CD4-positive, alpha-beta T cell (primary cell): ENCODE data around the gene APIP. TPM values are rescaled to one million over a fixed set of nuclear protein-coding genes. Genes with fewer than 3 reads are reported as not detected.

Experiments used
- ATAC-seq: fragments of 200-7000 bp; cut with Tn5 transposase; one replicate; pipeline ENCODE4 v1.10.0; 2022; ENCODE audit warnings: mild to moderate bottlenecking; ENCODE audit not compliant: poor library complexity
- CTCF ChIA-PET: fragments of 350-600 bp; sonication (Branson Sonifier 250); formaldehyde crosslinking; loops from one replicate; lab custom pipeline; 2021; ENCODE audit warnings: antibody characterized with exemption, inconsistent platforms; lab: Charles Lee
- POLR2A ChIA-PET: fragments of 350-600 bp; sonication (Branson Sonifier 250); formaldehyde crosslinking; loops from one replicate; lab custom pipeline; 2021; ENCODE audit warnings: antibody characterized with exemption, inconsistent platforms; lab: Charles Lee
- DNase-seq, 14 experiments: peaks; one replicate each; pipeline ENCODE4 v3.0.0-alpha.2; 2013 to 2020; ENCODE audit warnings: mixed read lengths in 2 of 14
- H3K27ac ChIP-seq, 2 donors: one replicate each; pipeline versions ENCODE4 v1.5.1 to v1.7.0; 2013; ENCODE audit warnings: low read length in 2 of 2, low read depth in 1 of 2, mild to moderate bottlenecking in 1 of 2
- H3K27me3 ChIP-seq, 2 experiments: 1 replicate in 1 of 2; 2 replicates in 1 of 2; pipeline versions ENCODE4 v1.6.1 to v1.7.0; 2013; ENCODE audit warnings: low read length in 2 of 2, control low read depth in 1 of 2, mild to moderate bottlenecking in 1 of 2, moderate library complexity in 1 of 2; ENCODE audit not compliant: insufficient read depth in 2 of 2, control insufficient read depth in 1 of 2
- H3K36me3 ChIP-seq: one replicate; pipeline ENCODE4 v1.6.1; 2013; ENCODE audit warnings: low read length, control low read depth; ENCODE audit not compliant: insufficient read depth
- H3K4me1 ChIP-seq: one replicate; pipeline ENCODE4 v1.6.1; 2013; ENCODE audit warnings: low read length, control low read depth; ENCODE audit not compliant: insufficient read depth
- H3K4me3 ChIP-seq: one replicate; pipeline ENCODE4 v1.5.1; 2013; ENCODE audit warnings: mild to moderate bottlenecking, low read length, moderate library complexity
- H3K9me3 ChIP-seq, 2 experiments: 1 replicate in 1 of 2; 2 replicates in 1 of 2; pipeline versions ENCODE4 v1.6.1 to v1.7.0; 2013; ENCODE audit warnings: low read length in 2 of 2, mild to moderate bottlenecking in 2 of 2, control low read depth in 1 of 2, moderate library complexity in 1 of 2; ENCODE audit not compliant: control insufficient read depth in 1 of 2, insufficient read depth in 1 of 2
- H3K27ac Mint-ChIP-seq: one replicate; pipeline ENCODE4 v1.8.0; 2020; ENCODE audit warnings: mixed read lengths
- H3K27me3 Mint-ChIP-seq: one replicate; pipeline ENCODE4 v1.8.0; 2021; ENCODE audit warnings: mixed read lengths
- H3K36me3 Mint-ChIP-seq: one replicate; pipeline ENCODE4 v1.8.0; 2021; ENCODE audit warnings: low read depth, mixed read lengths
- H3K4me1 Mint-ChIP-seq: one replicate; pipeline ENCODE4 v1.8.0; 2021; ENCODE audit warnings: low read depth, mixed read lengths
- H3K4me3 Mint-ChIP-seq: one replicate; pipeline ENCODE4 v1.8.0; 2020; ENCODE audit warnings: mild to moderate bottlenecking, mixed read lengths
- H3K9me3 Mint-ChIP-seq: one replicate; pipeline ENCODE4 v1.8.0; 2020; ENCODE audit warnings: mixed read lengths
- intact Hi-C, 2 experiments: fragments of 100-400 bp; cut with DNase I in 1 of 2; cut with micrococcal nuclease in 1 of 2; formaldehyde crosslinking; loops; one replicate each; pipeline versions ENCODE4 v1.15.1 to v1.9.0; 2023 to 2025; cut with DNase I, micrococcal nuclease
- total RNA-seq, 174 experiments: library from RNA in 2 of 174; stranded (reverse) in 2 of 174; gene quantifications; one replicate each; pipeline ENCODE4 v1.2.3 and lab custom pipeline; 2021 to 2026
- TF ChIP-seq, protein P1 (sequence below): fragments of 200-600 bp; IDR thresholded peaks from one replicate; pipeline ENCODE4 v1.8.0; 2022; ENCODE audit warnings: antibody characterized with exemption, mild to moderate bottlenecking

APIP gene
- total RNA-seq, 2 experiments from 2014 or later = 7.1 to 8.3 TPM

DNA sequence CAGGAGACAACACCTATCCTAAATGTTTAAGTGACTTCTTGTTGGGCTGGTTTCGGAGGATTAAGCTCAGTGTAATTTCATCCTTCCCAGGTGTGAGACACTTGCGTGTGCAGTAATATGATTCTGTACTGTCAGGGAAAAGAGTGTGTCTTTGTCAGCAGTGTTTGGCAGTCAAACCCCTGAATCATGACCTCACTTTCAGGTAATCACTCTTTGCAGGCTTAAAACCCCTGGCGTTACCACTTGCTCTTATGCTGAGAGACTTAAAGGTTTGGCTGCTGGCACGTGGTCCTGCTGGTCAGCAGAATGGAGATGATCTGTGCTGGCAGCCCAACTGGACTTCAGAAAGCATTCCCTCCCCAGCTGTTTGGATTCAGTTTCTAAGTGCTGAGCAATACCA, 56.1 kb downstream of the APIP start:
- H3K27ac ChIP-seq = no peak overlapping the region
- DNase-seq (no peak), ATAC-seq (no peak)
- no peaks in the 10 kb centered on the region for H3K9me3 ChIP-seq
- H3K9me3 Mint-ChIP-seq = no peaks in the 10 kb centered on the region
- intact Hi-C loops = no loop called here
- peaks cover 6% of the 10 kb centered on the region for H3K36me3 Mint-ChIP-seq
- no peaks in the 10 kb centered on the region for H3K27me3 Mint-ChIP-seq
- no peaks in the 10 kb centered on the region for H3K4me1 Mint-ChIP-seq
- no peak overlapping the region for H3K27ac Mint-ChIP-seq
- TF ChIP-seq, protein P1, sequence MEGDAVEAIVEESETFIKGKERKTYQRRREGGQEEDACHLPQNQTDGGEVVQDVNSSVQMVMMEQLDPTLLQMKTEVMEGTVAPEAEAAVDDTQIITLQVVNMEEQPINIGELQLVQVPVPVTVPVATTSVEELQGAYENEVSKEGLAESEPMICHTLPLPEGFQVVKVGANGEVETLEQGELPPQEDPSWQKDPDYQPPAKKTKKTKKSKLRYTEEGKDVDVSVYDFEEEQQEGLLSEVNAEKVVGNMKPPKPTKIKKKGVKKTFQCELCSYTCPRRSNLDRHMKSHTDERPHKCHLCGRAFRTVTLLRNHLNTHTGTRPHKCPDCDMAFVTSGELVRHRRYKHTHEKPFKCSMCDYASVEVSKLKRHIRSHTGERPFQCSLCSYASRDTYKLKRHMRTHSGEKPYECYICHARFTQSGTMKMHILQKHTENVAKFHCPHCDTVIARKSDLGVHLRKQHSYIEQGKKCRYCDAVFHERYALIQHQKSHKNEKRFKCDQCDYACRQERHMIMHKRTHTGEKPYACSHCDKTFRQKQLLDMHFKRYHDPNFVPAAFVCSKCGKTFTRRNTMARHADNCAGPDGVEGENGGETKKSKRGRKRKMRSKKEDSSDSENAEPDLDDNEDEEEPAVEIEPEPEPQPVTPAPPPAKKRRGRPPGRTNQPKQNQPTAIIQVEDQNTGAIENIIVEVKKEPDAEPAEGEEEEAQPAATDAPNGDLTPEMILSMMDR = no peak
- no peaks in the 10 kb centered on the region for H3K4me1 ChIP-seq
- no peak overlapping the region for H3K4me3 Mint-ChIP-seq
- no peaks in the 10 kb centered on the region for H3K27me3 ChIP-seq
- H3K36me3 ChIP-seq = no peaks in the 10 kb centered on the region
- ChIA-PET CTCF (no interaction called here), POLR2A (no interaction called here)
- no peak overlapping the region for H3K4me3 ChIP-seq

DNA sequence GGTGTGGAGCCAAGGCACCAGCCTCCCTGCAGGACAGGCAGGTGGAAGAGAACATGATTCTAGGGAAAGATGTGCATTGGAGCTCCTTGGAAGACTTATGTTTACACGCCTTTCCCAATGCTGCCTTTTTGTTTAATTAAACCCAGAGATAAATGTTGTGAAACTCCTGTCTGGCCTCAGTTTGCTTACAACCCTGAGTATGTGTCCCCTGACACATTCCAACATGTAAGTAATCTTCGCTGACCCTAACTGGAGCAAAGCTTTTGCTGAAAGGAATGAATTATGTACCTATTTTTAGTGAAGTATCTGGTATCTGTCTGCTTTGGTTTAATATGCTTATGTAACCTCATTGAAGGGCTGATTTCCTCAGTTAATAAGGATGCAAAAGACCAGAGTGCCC, 56.7 kb downstream of the APIP start:
- TF ChIP-seq, protein P1 = no peak
- Mint-ChIP-seq H3K27me3 (no peaks in the 10 kb centered on the region), H3K27ac (no peak overlapping the region), H3K36me3 (peaks cover 6% of the 10 kb centered on the region), H3K4me1 (no peaks in the 10 kb centered on the region), H3K4me3 (no peak overlapping the region), H3K9me3 (no peaks in the 10 kb centered on the region)
- ATAC-seq = no peak
- Histone ChIP-seq H3K9me3 (no peaks in the 10 kb centered on the region), H3K4me3 (no peak overlapping the region), H3K27me3 (no peaks in the 10 kb centered on the region), H3K27ac (no peak overlapping the region), H3K4me1 (no peaks in the 10 kb centered on the region), H3K36me3 (no peaks in the 10 kb centered on the region)
- intact Hi-C loops = no loop called here
- DNase-seq = no peak
- ChIA-PET POLR2A (no interaction called here), CTCF (no interaction called here)

DNA sequence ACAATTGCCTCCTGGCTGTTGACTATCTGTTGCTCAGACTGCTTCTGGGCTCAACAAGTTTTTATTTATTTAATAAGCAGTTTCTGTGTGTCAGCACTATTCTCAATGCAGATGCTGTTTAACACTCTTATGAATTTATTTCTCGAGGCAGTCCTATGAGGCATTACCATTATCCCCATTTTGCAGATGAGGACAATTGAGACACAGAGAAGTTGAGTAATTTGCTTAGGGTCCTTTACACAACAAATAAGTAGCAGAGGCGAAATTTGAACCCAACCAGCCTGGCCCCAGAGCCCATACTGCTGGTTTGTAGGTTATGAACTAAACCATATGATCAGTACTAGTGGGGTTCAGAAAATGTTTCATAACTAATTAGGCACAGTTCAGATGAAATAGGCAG, 58.7 kb downstream of the APIP start:
- CTCF ChIA-PET = no interaction called here
- TF ChIP-seq, protein P1 = no peak
- H3K4me1 Mint-ChIP-seq = no peaks in the 10 kb centered on the region
- H3K27ac Mint-ChIP-seq = no peak overlapping the region
- no peaks in the 10 kb centered on the region for H3K27me3 Mint-ChIP-seq
- DNase-seq (no peak), ATAC-seq (no peak)
- peaks cover 6% of the 10 kb centered on the region for H3K36me3 Mint-ChIP-seq
- Histone ChIP-seq H3K36me3 (no peaks in the 10 kb centered on the region), H3K4me3 (no peak overlapping the region), H3K4me1 (no peaks in the 10 kb centered on the region), H3K27ac (no peak overlapping the region), H3K27me3 (no peaks in the 10 kb centered on the region), H3K9me3 (no peaks in the 10 kb centered on the region)
- intact Hi-C loops = no loop called here
- POLR2A ChIA-PET = no interaction called here
- H3K9me3 Mint-ChIP-seq = no peaks in the 10 kb centered on the region
- H3K4me3 Mint-ChIP-seq = no peak overlapping the region
